ENCODE data around the gene PRPF8. TPM values are rescaled to one million over a fixed set of nuclear protein-coding genes. Genes with fewer than 3 reads are reported as not detected.
"Not testable (repeated sequence)": the region's sequence is repeated elsewhere in the genome, so short reads cannot be mapped to it uniquely, and the experiment has no call there.

Gene PRPF8
- total and polyA plus RNA-seq, 2 experiments from 2014 or later, result 72.2 to 93.8 TPM

DNA sequence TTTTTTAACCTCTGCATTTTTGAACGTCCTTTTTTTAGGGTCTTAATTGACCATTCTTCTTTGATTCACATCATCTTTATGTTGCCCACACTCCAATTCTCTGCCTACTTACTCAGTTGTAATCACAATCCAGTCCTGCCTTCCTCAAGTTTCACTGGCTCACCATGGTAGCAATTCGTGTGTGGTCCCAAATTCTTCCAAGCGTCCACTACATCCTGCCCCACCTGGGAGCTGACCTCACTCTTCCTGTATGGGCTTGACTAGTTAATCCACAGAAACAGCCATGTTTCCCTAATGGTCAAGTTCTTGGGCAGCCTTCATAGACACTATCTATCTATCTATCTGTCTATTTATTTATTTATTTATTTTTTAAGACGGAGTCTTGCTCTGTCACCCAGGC is 18.4 kb upstream of the PRPF8 start:
- Histone ChIP-seq H3K9me3 (ENCODE audit: low read depth) (no peaks in the 10 kb centered on the region), H3K36me3 (ENCODE audit: low read depth) (no peaks in the 10 kb centered on the region), H2AFZ (no peak overlapping the region), H4K20me1 (ENCODE audit: insufficient read depth) (no peaks in the 10 kb centered on the region), H3K9ac (no peak overlapping the region), H3K4me3 (no peak overlapping the region), H3F3A (ENCODE audit: insufficient read depth) (peaks cover 7% of the 10 kb centered on the region; the same call in 1 of the 2 replicates), H3K27me3 (replicated peaks; ENCODE audit: insufficient read depth) (no peaks in the 10 kb centered on the region), H3K79me2 (ENCODE audit: insufficient read depth) (no peaks in the 10 kb centered on the region), H3K4me2 (ENCODE audit: unreplicated experiment) (no peak overlapping the region), H3K4me1 (ENCODE audit: insufficient read depth) (no peaks in the 10 kb centered on the region), H3K9me2 (ENCODE audit: insufficient read depth) (no peaks in the 10 kb centered on the region), H3K27ac (no peak overlapping the region)
- DNase-seq, result no peak
- in situ Hi-C loops (cut with MboI), result no loop called here
- WGBS, 2 experiments (ENCODE audit: low coverage in 1 of 2, low lambda C conversion rate in 2 of 2, missing lambda C conversion rate in 2 of 2), result 77 to 81% methylated on average over 4 of the region's 4 CpGs
- no peak for TF ChIP-seq EZH2phosphoT487 (IDR thresholded peaks at IDR 0.05; ENCODE audit: insufficient read depth, low read depth)

DNA sequence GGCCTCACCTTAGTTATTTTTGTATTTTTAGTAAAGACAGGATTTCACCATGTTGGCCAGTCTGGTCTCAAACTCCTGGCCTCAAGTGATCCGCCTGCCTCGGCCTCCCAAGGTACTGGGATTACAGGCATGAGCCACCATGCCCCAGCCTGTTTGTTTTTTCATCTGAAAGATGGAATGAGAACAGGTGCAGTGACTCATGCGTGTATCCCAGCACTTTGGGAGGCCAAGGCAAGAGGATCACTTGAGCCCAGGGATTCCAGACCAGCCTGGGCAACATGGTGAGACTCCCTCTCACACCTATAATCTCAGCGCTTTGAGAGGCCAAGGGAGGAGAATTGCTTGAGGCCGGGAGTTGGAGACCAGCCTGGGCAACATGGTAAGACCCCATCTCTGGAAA is 15.2 kb upstream of the PRPF8 start:
- H3K27me3 ChIP-seq (replicated peaks; ENCODE audit: insufficient read depth); in situ Hi-C loops (cut with MboI); H2AFZ ChIP-seq; H3K27ac ChIP-seq; H3K79me2 ChIP-seq (ENCODE audit: insufficient read depth); DNase-seq; H3K36me3 ChIP-seq (ENCODE audit: low read depth); H3K9ac ChIP-seq; H3F3A ChIP-seq (ENCODE audit: insufficient read depth); H3K9me2 ChIP-seq (ENCODE audit: insufficient read depth); H4K20me1 ChIP-seq (ENCODE audit: insufficient read depth); H3K4me2 ChIP-seq (ENCODE audit: unreplicated experiment); H3K4me1 ChIP-seq (ENCODE audit: insufficient read depth); H3K4me3 ChIP-seq; H3K9me3 ChIP-seq (ENCODE audit: low read depth): not testable (repeated sequence)
- WGBS, 2 experiments (ENCODE audit: low coverage in 1 of 2, low lambda C conversion rate in 2 of 2, missing lambda C conversion rate in 2 of 2), result 72 to 75% methylated on average over 5 of the region's 5 CpGs

DNA sequence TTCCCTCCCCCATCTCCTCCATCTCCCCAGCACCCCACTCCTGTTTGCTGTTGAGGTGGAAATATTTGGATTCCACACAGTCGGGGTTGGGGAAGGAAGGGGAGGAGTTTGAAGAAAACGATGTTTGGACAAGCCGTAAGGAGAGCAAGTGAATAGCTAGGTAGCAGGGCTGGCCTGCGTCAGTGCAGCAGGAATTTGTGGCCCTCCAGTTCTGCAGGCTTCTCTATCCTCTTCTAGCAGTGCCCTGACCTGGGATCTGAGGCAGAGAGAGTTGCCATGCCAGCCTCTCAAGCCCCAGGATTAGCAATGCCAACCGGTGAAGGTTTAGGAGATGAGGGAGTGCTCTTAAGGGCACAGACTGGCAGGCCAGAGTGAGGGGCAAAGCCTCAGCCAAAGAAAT is 13.0 kb upstream of the PRPF8 start:
- 53% methylated on average over 5 of the region's 5 CpGs for WGBS, 2 experiments (ENCODE audit: low coverage in 1 of 2, low lambda C conversion rate in 2 of 2, missing lambda C conversion rate in 2 of 2)
- no peaks in the 10 kb centered on the region for H3K9me3 ChIP-seq (ENCODE audit: low read depth)
- H3K27me3 ChIP-seq (replicated peaks; ENCODE audit: insufficient read depth), result no peaks in the 10 kb centered on the region
- H3K27ac ChIP-seq, result no peak overlapping the region
- H3K79me2 ChIP-seq (ENCODE audit: insufficient read depth), result no peaks in the 10 kb centered on the region
- H3K4me1 ChIP-seq (ENCODE audit: insufficient read depth), result no peaks in the 10 kb centered on the region
- H3K9ac ChIP-seq, result no peak overlapping the region
- no peaks in the 10 kb centered on the region for H4K20me1 ChIP-seq (ENCODE audit: insufficient read depth)
- H3K4me2 ChIP-seq (ENCODE audit: unreplicated experiment), result no peak overlapping the region
- no peak for DNase-seq
- no peak overlapping the region for H2AFZ ChIP-seq
- in situ Hi-C loops (cut with MboI), result no loop called here
- H3F3A ChIP-seq (ENCODE audit: insufficient read depth), result no peaks in the 10 kb centered on the region
- H3K36me3 ChIP-seq (ENCODE audit: low read depth), result no peaks in the 10 kb centered on the region
- TF ChIP-seq EZH2phosphoT487 (IDR thresholded peaks at IDR 0.05; ENCODE audit: insufficient read depth, low read depth) (no peak), EZH2 (IDR thresholded peaks at IDR 0.05; ENCODE audit: insufficient read depth, poor library complexity, severe bottlenecking) (no peak)
- no peaks in the 10 kb centered on the region for H3K9me2 ChIP-seq (ENCODE audit: insufficient read depth)
- no peak overlapping the region for H3K4me3 ChIP-seq

DNA sequence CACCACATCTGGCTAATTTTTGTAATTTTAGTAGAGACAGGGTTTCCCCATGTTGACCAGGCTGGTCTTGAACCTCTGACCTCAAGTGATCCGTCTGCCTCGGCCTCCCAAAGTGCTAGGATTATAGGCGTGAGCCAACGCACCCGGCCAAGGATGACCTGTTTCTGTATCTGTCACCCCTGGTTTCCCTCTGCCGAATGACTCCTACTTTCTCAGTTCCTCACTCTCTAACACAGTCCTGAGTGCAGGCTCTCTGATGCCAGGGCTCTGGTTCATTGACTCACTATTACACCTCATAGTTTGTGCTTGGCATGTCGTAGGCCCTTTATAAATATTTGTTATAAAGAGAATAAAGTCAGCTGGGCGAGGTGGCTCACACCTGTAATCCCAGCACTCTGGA is 10.7 kb upstream of the PRPF8 start:
- Histone ChIP-seq H3K4me3 (no peak overlapping the region), H3K36me3 (ENCODE audit: low read depth) (no peaks in the 10 kb centered on the region)
- 84 to 88% methylated on average over 8 of the region's 8 CpGs for WGBS, 2 experiments (ENCODE audit: low coverage in 1 of 2, low lambda C conversion rate in 2 of 2, missing lambda C conversion rate in 2 of 2)

DNA sequence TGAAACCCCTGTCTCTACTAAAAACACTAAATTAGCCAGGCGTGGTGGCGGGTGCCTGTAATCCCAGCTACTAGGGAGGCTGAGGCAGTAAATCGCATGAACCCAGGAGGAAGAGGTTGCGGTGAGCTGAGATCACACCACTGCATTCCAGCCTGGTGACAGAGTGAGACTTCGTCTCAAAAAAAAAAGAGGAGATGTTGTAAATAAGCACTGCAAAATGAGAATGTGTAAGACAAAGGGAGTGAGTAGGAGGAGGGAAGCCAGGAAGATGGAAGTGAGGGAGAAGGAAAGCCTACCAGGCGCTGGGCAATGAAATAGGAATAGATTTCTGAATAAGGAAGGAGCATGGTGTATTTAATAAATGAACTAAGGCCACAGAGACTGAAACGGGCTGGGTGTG is 8.7 kb upstream of the PRPF8 start:
- Histone ChIP-seq H2AFZ (no peak overlapping the region), H3K9ac (no peak overlapping the region), H4K20me1 (ENCODE audit: insufficient read depth) (no peaks in the 10 kb centered on the region), H3K9me3 (ENCODE audit: low read depth) (no peaks in the 10 kb centered on the region), H3F3A (ENCODE audit: insufficient read depth) (no peaks in the 10 kb centered on the region), H3K9me2 (ENCODE audit: insufficient read depth) (no peaks in the 10 kb centered on the region), H3K27me3 (replicated peaks; ENCODE audit: insufficient read depth) (no peaks in the 10 kb centered on the region), H3K4me3 (no peak overlapping the region), H3K27ac (no peak overlapping the region), H3K4me2 (ENCODE audit: unreplicated experiment) (no peak overlapping the region), H3K4me1 (ENCODE audit: insufficient read depth) (no peaks in the 10 kb centered on the region), H3K79me2 (ENCODE audit: insufficient read depth) (no peaks in the 10 kb centered on the region), H3K36me3 (ENCODE audit: low read depth) (no peaks in the 10 kb centered on the region)
- WGBS, 2 experiments (ENCODE audit: low coverage in 1 of 2, low lambda C conversion rate in 2 of 2, missing lambda C conversion rate in 2 of 2), result 83 to 85% methylated on average over 7 of the region's 7 CpGs
- TF ChIP-seq EZH2phosphoT487 (IDR thresholded peaks at IDR 0.05; ENCODE audit: insufficient read depth, low read depth) (no peak), EZH2 (IDR thresholded peaks at IDR 0.05; ENCODE audit: insufficient read depth, poor library complexity, severe bottlenecking) (no peak)
- DNase-seq, result peak; percentile 33
- in situ Hi-C loops (cut with MboI), result no loop called here

More for the DNA sequence above, 10.7 kb upstream of the PRPF8 start:
- TF ChIP-seq EZH2phosphoT487 (IDR thresholded peaks at IDR 0.05; ENCODE audit: insufficient read depth, low read depth), result no peak
- TF ChIP-seq EZH2 (IDR thresholded peaks at IDR 0.05; ENCODE audit: insufficient read depth, poor library complexity, severe bottlenecking), result no peak
- DNase-seq, result no peak
- Histone ChIP-seq H3K4me1 (ENCODE audit: insufficient read depth) (no peaks in the 10 kb centered on the region), H3K9me2 (ENCODE audit: insufficient read depth) (no peaks in the 10 kb centered on the region), H2AFZ (no peak overlapping the region), H3K4me2 (ENCODE audit: unreplicated experiment) (no peak overlapping the region), H3K79me2 (ENCODE audit: insufficient read depth) (no peaks in the 10 kb centered on the region), H3F3A (ENCODE audit: insufficient read depth) (no peaks in the 10 kb centered on the region), H3K9me3 (ENCODE audit: low read depth) (no peaks in the 10 kb centered on the region), H3K27me3 (replicated peaks; ENCODE audit: insufficient read depth) (no peaks in the 10 kb centered on the region), H3K27ac (no peak overlapping the region), H3K9ac (no peak overlapping the region), H4K20me1 (ENCODE audit: insufficient read depth) (no peaks in the 10 kb centered on the region)
- in situ Hi-C loops (cut with MboI), result no loop called here

Measured in GM23248 (cell line).